NCI-H226 (cell line): Measurements from ENCODE around the gene PMPCA.

Experiments
- DNase-seq: peaks from one replicate; pipeline ENCODE4 v3.0.0-alpha.2; 2015

PMPCA gene

GRCh38 chr9:136438548-136439480 lies 28.4 kb downstream of the PMPCA start:
- DNase-seq, result peak; percentile 25

- peak; percentile 52 for DNase-seq
These were observed 29.3 kb downstream of the PMPCA start, which contains the start of gene INPP5E for GRCh38 chr9:136439481-136440408. INPP5E (minus strand) TSS chr9:136439845; CDS start chr9:136439419, 426 bp downstream.

- no peak for DNase-seq
These were observed 30.8 kb downstream of the PMPCA start for GRCh38 chr9:136441191-136441680.

GRCh38 chr9:136441681-136442245 lies 31.3 kb downstream of the PMPCA start:
- no peak for DNase-seq

GRCh38 chr9:136442265-136442664 lies 31.8 kb downstream of the PMPCA start:
- no peak for DNase-seq

- no peak for DNase-seq
These were observed 32.6 kb downstream of the PMPCA start for GRCh38 chr9:136443087-136443486.

GRCh38 chr9:136443687-136444086 lies 33.2 kb downstream of the PMPCA start:
- no peak for DNase-seq

- no peak for DNase-seq
These were observed 33.6 kb downstream of the PMPCA start for GRCh38 chr9:136444102-136444501.

- no peak for DNase-seq
These were observed 35.3 kb downstream of the PMPCA start for GRCh38 chr9:136445799-136446198.

- no peak for DNase-seq
These were observed 36.8 kb downstream of the PMPCA start for GRCh38 chr9:136447173-136447778.

- DNase-seq, result no peak
These were observed 38.2 kb downstream of the PMPCA start for GRCh38 chr9:136448655-136449054.

- no peak for DNase-seq
These were observed 40.9 kb downstream of the PMPCA start for GRCh38 chr9:136451221-136451877.

GRCh38 chr9:136453326-136453725 lies 42.9 kb downstream of the PMPCA start:
- no peak for DNase-seq

- DNase-seq, result no peak
These were observed 43.8 kb downstream of the PMPCA start for GRCh38 chr9:136454026-136454796.

- DNase-seq, result no peak
These were observed 44.9 kb downstream of the PMPCA start for GRCh38 chr9:136455043-136456002.

- DNase-seq, result no peak
These were observed 45.8 kb downstream of the PMPCA start for GRCh38 chr9:136456258-136456657.

GRCh38 chr9:136457326-136457725 lies 46.9 kb downstream of the PMPCA start:
- DNase-seq, result no peak

- DNase-seq, result no peak
These were observed 49.0 kb downstream of the PMPCA start for GRCh38 chr9:136459425-136459824.

GRCh38 chr9:136460772-136461325 lies 50.4 kb downstream of the PMPCA start:
- DNase-seq, result no peak

- no peak for DNase-seq
These were observed 52.2 kb downstream of the PMPCA start for GRCh38 chr9:136462664-136463063.
